CD4-positive, alpha-beta T cell treated with Interleukin-6 at 100 ng/mL for 8 hours (primary cell): ENCODE measurements around the gene ADSS1.

Source experiments
- DNase-seq: peaks from one replicate; pipeline ENCODE4 v3.0.0-alpha.2; 2020; ENCODE audit warnings: mixed read lengths, low spot score

Gene ADSS1

GRCh38 chr14:104734051-104734587 lies 10.1 kb downstream of the ADSS1 start:
- DNase-seq, result no peak

DNA sequence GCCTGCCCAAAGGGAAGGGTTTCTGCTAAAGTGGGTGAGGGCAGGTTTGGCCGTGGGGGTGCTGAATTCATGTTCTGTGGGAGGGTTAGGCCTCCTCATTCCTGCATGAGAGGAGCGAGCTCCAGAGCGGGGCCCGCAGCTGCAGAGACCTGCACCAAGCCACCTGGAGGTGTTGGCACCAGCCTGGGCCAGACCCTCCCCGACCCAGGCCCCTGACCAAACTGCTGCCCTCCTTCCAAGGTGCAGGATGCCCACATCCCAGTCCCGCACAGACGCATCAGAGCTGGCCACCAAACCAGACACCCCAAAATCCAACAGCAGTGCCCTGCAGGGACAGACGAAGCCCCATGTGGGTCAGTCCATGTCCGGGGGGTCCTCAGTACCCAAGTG lies 10.6 kb downstream of the ADSS1 start:
- DNase-seq, result no peak

- DNase-seq, result no peak
Measured at GRCh38 chr14:104734991-104735779, 11.2 kb downstream of the ADSS1 start.

DNA sequence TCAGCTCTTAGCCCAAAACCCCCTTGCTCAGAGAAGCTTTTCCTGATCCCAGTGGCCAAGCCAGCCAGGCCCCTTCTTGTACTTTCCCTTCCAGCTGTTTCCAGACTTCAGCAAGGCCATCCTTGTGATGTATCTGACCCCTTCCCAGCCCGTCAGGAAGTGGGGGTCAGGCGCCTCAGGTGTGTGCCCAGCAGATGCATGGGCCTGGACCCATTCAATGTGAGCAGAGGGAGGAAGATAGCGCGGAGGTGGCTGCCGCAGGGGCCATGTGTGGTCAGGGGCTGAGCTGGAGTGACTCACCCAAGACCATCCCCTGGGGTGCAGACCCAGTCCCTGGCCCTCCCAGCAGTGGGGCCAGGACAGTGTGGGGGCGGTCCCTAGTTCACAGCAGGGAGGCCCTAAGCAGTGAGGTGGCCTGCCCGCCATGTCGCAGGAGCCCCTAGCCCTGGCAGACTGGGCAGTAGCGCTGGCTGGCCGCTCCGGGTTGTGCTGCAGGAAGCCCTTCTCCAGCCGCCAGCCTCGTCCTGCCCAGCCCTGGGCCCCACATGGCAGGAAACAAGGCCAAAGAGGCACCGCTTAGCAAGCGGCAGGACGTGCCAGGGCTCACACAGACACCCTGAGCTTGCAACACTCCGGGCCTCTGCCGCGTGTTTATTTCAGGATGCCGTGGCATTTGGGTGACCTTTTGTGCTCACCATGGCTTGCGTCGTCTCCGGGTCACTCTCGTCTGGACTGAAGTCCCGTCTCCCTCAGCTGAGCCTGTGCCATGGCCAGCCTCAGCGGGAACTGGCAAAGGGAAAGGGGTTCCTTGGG lies 12.0 kb downstream of the ADSS1 start:
- no peak for DNase-seq

DNA sequence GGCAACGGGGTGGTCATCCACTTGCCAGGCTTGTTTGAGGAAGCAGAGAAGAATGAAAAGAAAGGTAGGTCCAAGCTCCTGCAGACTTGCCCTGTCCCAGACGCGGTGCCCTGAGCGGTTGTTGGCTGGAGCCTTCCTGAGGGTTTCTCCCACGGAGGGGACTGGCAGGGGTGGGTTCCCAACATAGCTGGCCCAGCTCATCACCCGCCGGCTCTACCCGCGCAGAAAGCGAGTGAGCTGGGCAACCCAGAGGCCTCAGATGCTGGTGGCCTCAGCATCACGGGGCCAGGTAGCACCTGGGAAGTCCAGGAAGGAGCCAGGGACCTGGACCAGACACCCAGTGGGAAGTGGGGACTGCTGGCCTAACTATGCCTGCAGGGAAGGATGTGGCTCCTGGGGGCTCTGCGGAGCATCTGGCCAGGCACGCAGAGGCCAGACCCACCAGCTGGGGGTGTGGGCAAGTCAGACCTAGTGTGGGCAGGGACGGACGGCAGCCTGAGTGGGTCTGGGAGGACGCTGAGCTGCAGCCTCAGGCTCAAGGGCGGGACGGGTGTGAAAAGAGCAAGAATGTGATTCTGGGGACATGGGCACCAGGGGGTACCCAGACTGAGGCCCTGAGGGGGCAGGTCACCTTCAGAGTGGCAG lies 14.5 kb downstream of the ADSS1 start:
- no peak for DNase-seq

- no peak for DNase-seq
Measured at GRCh38 chr14:104739026-104739425, 15.0 kb downstream of the ADSS1 start.

DNA sequence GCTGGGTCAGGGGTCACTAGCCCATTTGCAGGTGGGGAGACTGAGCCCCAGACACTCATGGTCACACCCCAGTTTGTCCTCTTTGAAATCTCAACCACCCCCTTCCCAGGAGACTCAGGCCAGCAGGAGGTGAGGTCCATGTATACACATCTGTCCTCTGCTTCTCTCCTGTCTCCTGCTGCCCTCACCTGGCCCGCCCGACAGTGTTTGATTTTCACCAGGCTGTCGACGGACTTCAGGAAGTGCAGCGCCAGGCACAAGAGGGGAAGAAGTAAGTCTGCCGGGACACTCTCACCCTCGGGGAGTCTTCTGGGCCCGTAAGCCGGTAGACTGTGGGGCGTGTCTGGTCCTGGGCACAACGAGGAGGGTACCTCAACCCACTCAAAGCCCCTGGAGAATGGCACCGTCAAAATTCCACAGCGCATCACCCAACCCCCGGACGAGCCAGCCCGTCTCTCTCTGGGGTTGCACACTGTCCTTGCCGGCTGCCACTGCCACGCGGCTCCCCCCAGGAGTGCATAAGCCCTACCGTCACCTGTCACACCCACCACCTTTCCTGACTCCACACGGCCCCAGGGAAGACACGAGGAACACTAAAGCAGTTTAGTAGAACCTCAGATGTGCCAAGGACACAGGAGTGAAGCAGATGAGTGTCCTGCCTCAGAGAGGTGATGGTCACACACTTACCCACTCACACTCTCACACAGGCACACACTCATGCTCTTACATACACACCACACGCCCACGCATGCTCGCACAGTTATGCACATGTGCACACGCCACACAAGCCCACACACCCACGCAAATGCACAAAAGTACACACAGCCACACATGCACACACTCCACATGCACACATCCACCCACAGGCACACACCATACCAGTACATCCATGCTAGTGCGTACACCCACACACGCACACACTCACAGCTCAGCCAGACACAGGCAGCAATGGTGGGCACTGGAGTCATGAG lies 15.8 kb downstream of the ADSS1 start:
- DNase-seq, result no peak

- DNase-seq, result no peak
Measured at GRCh38 chr14:104741108-104741802, 17.2 kb downstream of the ADSS1 start.

DNA sequence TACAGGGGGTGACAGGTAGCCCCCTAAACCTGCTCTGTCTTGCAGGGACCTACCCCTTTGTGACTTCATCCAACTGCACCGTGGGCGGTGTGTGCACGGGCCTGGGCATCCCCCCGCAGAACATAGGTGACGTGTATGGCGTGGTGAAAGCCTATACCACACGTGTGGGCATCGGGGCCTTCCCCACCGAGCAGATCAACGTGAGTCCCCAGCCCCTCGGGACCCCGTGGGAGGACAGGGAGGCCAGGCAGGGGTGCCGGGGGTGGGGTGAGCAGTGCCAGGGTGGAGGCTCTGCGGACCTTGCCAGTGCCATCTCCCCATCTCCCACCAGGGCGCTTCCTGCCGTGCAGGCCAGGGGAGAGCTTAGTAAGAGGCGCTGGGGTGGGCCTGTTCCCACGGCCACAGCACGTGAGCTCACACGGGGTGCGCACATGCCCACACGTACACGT lies 17.8 kb downstream of the ADSS1 start:
- DNase-seq, result no peak

GRCh38 chr14:104742586-104743455 lies 18.8 kb downstream of the ADSS1 start:
- DNase-seq, result no peak

DNA sequence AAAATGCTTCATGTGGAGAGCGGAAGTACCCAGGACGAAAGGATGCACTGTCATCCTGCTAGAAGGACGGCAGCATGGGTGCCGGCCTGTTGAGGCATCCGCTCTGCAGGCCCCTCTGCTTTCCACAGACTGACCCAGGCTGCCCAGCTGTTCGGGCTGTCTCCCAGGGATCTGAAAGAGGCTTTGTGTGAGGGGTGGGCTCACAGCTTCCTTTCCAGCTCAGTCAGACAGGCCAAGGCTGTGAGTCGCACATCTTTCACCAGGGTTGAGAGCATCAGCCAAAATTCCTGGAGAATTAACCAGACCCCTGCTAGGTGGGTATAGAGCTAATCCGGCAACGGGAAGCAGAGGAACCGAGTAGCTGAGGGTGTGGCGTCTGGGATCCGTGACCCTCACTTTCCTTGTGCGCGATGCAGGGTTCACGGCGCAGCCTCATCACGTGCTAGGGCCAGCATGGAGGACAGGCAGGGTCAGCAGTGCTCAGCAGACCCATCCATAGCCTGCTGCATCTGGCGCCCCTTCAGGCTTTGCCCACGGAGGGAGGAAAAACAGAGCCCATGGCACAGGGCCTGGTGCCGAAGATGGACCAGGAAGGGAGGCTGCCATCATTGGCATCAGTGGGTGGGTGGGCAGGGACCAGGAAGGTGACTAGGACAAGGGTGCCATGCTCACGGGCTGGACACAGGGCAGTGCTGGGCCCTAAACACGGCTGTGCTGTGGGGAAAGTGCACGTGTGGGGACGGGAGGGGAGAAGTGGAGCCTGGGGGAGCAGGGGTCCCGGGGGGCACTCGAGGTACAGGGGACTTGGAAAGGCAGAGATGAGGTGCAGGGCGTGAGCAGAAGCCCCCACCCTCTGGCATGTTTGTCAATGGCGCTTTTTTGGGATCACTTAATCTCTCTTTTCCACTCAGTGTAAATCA lies 19.7 kb downstream of the ADSS1 start:
- no peak for DNase-seq

DNA sequence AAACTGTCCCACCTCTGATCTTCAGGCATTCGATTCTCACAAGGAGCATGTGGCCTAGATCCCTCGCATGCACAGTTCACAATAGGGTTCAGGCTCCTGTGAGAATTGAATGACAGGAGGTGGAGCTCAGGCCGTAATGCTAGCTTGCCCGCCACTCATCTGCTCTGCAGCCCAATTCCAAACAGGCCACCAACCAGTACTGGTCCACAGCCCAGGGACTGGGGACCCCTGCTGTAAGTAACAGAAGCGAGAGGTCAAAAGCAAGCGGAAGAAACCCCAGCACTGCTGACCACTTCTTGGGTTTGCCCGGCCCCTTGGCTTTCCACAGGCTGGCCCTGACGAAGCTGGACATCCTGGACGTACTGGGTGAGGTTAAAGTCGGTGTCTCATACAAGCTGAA lies 20.5 kb downstream of the ADSS1 start:
- no peak for DNase-seq

DNA sequence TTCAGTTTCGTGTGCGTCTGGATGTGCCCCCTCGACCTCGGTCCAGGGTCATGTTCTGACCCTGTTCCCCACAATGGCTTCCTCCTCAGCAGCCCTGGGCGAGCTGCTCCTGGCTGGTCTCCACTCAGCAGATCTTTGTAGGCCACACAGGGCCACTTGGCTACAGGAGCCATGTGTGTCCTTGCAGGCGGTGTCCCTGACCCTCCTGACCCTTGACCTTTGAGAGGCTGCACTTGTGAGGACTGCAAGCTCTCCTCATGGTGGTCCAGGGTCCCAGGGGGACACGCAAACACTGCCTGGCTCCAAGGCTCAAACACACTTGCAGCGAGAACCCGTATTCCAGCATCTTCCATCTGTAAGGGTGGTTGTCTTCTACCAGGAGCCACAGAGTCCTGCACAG lies 21.4 kb downstream of the ADSS1 start:
- DNase-seq, result no peak

DNA sequence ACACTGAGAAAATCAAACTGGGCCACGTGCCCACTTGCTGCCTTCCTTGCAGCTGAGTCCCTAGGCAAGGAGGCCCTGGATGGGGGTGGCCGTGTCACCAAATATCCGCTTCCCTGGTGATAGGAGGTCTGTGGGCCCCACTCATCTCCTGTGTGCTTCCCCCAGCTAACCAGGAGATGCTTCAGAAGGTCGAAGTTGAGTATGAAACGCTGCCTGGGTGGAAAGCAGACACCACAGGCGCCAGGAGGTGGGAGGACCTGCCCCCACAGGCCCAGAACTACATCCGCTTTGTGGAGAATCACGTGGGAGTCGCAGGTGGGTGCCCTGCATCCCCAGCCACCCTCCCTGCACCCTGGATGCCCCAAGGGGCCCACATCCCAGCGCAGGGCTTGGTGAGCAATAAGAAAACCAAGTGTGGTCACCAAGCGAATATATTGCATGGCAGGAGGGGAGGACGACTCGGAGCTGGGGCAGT lies 22.1 kb downstream of the ADSS1 start:
- DNase-seq, result no peak

DNA sequence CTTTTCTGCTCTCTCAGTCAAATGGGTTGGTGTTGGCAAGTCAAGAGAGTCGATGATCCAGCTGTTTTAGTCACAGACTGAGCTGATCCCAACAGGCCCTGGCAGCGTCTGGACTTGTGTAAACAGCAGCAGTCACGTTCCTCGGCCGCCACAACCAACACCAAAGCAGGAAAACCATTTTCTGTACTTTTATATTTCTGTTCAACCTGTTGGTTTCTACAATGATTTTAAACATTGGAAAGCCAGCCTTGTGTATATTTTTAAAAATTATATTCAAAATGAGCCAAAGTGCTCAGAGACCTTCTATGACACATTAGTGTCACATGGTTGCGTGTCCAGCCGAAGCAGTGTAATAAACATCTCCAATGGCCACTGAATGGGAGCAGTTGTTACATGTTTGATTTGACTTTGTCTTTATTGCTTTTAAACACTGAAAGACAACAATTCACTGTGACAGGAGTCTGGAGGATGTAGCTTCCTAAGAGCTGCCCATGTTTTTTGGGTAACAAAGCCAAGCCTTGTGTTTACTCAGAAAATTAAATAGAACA lies 23.0 kb downstream of the ADSS1 start:
- no peak for DNase-seq

DNA sequence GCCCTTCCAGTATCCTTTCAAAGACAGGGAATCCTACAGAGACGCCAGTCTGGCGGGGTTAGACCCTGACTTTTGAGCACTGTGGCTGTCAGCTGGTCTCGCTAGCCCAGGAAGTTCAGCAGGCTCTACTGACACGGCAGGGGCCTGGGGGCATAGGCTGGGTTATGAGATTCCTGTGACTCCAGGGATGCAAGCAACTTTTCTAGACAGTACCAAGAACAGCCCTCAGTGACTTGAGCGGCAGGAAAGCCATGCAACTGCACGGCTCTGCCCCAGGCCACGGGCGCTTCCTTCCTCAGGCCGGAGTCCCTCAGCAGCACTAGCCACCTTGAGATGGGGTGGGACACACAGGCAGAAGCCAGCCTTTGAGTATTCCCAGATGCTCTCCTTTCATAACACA lies 23.8 kb downstream of the ADSS1 start:
- DNase-seq, result no peak

DNA sequence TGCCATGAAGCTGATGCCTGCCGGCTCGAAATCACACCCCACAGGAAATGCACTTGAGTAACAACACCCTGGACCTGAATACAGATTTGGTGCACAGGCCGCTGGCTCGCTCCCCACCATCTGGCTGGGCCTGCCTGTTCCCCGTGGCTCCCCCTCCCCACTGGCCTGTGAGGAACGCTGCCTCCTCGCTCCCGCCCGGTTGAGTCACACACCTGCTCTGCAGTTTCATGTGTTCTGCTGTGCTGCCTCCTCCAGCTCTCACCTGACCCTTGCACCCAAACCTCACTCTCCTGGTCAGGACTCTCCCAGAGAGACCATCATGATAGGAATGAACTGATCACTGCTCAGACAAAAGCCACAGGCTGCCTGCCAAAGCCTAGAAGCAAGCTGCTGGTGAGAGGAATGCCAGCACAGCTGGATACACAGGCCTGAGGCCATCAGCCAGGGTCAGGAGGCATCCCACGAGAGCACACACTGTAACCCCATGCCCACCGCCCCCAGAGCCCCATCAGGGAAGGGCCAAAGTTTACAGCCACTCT lies 25.2 kb downstream of the ADSS1 start:
- no peak for DNase-seq
